Measurements from ENCODE around the gene AQR. TPM values are rescaled to one million over a fixed set of nuclear protein-coding genes. Genes with fewer than 3 reads are reported as not detected.

AQR gene
- total and polyA plus RNA-seq, 2 experiments from 2014 or later = 42.3 to 67.3 TPM

GRCh38 chr15:34993412-34993811 lies 23.9 kb upstream of the AQR start:
- H3K79me2 ChIP-seq (replicated peaks; ENCODE audit: insufficient read depth) = peaks cover under 1% of the 10 kb centered on the region; the same call in 1 of the 2 replicates
- peaks cover 27% of the 10 kb centered on the region for H3K4me1 ChIP-seq (ENCODE audit: insufficient read depth)
- no peak for DNase-seq (ENCODE audit: low spot score)
- H3K9me2 ChIP-seq (ENCODE audit: insufficient read depth) = no peaks in the 10 kb centered on the region
- H3F3A ChIP-seq (replicated peaks; ENCODE audit: low read depth) = 0 out of 2 replicates have a peak, but pooled peaks cover 4% of the 10 kb centered on the region
- TF ChIP-seq NANOG (IDR thresholded peaks at IDR 0.05; ENCODE audit: borderline replicate concordance) (no peak), ZNF331 (CRISPR knock-in tag; IDR thresholded peaks at IDR 0.05; ENCODE audit: low read depth) (no peak)
- TF ChIP-seq, protein P1, sequence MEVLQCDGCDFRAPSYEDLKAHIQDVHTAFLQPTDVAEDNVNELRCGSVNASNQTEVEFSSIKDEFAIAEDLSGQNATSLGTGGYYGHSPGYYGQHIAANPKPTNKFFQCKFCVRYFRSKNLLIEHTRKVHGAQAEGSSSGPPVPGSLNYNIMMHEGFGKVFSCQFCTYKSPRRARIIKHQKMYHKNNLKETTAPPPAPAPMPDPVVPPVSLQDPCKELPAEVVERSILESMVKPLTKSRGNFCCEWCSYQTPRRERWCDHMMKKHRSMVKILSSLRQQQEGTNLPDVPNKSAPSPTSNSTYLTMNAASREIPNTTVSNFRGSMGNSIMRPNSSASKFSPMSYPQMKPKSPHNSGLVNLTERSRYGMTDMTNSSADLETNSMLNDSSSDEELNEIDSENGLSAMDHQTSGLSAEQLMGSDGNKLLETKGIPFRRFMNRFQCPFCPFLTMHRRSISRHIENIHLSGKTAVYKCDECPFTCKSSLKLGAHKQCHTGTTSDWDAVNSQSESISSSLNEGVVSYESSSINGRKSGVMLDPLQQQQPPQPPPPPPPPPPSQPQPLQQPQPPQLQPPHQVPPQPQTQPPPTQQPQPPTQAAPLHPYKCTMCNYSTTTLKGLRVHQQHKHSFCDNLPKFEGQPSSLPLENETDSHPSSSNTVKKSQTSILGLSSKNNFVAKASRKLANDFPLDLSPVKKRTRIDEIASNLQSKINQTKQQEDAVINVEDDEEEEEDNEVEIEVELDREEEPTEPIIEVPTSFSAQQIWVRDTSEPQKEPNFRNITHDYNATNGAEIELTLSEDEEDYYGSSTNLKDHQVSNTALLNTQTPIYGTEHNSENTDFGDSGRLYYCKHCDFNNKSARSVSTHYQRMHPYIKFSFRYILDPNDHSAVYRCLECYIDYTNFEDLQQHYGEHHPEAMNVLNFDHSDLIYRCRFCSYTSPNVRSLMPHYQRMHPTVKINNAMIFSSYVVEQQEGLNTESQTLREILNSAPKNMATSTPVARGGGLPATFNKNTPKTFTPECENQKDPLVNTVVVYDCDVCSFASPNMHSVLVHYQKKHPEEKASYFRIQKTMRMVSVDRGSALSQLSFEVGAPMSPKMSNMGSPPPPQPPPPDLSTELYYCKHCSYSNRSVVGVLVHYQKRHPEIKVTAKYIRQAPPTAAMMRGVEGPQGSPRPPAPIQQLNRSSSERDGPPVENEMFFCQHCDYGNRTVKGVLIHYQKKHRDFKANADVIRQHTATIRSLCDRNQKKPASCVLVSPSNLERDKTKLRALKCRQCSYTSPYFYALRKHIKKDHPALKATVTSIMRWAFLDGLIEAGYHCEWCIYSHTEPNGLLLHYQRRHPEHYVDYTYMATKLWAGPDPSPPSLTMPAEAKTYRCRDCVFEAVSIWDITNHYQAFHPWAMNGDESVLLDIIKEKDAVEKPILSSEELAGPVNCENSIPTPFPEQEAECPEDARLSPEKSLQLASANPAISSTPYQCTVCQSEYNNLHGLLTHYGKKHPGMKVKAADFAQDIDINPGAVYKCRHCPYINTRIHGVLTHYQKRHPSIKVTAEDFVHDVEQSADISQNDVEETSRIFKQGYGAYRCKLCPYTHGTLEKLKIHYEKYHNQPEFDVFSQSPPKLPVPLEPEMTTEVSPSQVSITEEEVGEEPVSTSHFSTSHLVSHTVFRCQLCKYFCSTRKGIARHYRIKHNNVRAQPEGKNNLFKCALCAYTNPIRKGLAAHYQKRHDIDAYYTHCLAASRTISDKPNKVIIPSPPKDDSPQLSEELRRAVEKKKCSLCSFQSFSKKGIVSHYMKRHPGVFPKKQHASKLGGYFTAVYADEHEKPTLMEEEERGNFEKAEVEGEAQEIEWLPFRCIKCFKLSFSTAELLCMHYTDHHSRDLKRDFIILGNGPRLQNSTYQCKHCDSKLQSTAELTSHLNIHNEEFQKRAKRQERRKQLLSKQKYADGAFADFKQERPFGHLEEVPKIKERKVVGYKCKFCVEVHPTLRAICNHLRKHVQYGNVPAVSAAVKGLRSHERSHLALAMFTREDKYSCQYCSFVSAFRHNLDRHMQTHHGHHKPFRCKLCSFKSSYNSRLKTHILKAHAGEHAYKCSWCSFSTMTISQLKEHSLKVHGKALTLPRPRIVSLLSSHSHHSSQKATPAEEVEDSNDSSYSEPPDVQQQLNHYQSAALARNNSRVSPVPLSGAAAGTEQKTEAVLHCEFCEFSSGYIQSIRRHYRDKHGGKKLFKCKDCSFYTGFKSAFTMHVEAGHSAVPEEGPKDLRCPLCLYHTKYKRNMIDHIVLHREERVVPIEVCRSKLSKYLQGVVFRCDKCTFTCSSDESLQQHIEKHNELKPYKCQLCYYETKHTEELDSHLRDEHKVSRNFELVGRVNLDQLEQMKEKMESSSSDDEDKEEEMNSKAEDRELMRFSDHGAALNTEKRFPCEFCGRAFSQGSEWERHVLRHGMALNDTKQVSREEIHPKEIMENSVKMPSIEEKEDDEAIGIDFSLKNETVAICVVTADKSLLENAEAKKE (CRISPR knock-in tag; IDR thresholded peaks at IDR 0.05) = no peak
- Mint-ChIP-seq H3K27me3 (ENCODE audit: insufficient read depth, low read depth, poor library complexity) (peaks cover 7% of the 10 kb centered on the region), H3K9me3 (peaks cover 2% of the 10 kb centered on the region; the same call in 1 of the 3 replicates), H3K36me3 (ENCODE audit: low read depth) (no peaks in the 10 kb centered on the region), H3K4me1 (peaks cover 32% of the 10 kb centered on the region), H3K4me3 (no peak overlapping the region), H3K27ac (no peak overlapping the region)
- ATAC-seq = no peak
- H4K20me1 ChIP-seq (replicated peaks; ENCODE audit: insufficient read depth) = no peaks in the 10 kb centered on the region
- peak overlapping the region; percentile 45; the same call in 1 of the 2 replicates for H2AFZ ChIP-seq
- no peaks in the 10 kb centered on the region for H3K36me3 ChIP-seq (ENCODE audit: insufficient read depth)
- no peaks in the 10 kb centered on the region for H3K27me3 ChIP-seq (ENCODE audit: insufficient read depth)
- no peak overlapping the region for H3K4me2 ChIP-seq
- H3K27ac ChIP-seq (ENCODE audit: low read depth) = no peak overlapping the region; the same call in 1 of the 2 replicates
- H3K4me3 ChIP-seq = no peak overlapping the region

GRCh38 chr15:34988027-34988902 lies 18.7 kb upstream of the AQR start, which contains the start of gene ZNF770:
Gene ZNF770 (minus strand): TSS chr15:34988287. CDS start chr15:34983434, 4,853 bp downstream.
- Mint-ChIP-seq H3K27me3 (ENCODE audit: insufficient read depth, low read depth, poor library complexity) (peaks cover 10% of the 10 kb centered on the region), H3K4me3 (peak within 1 kb of the TSS; percentile 98), H3K9me3 (no peaks in the 10 kb centered on the region), H3K27ac (peak within 1 kb of the TSS; percentile 98), H3K36me3 (ENCODE audit: low read depth) (peaks cover 36% of the 10 kb centered on the region), H3K4me1 (peaks cover 29% of the 10 kb centered on the region)
- peak; percentile 91 for TF ChIP-seq POLR2AphosphoS5 (IDR thresholded peaks at IDR 0.05; ENCODE audit: low read depth)
- TF ChIP-seq, protein P2, sequence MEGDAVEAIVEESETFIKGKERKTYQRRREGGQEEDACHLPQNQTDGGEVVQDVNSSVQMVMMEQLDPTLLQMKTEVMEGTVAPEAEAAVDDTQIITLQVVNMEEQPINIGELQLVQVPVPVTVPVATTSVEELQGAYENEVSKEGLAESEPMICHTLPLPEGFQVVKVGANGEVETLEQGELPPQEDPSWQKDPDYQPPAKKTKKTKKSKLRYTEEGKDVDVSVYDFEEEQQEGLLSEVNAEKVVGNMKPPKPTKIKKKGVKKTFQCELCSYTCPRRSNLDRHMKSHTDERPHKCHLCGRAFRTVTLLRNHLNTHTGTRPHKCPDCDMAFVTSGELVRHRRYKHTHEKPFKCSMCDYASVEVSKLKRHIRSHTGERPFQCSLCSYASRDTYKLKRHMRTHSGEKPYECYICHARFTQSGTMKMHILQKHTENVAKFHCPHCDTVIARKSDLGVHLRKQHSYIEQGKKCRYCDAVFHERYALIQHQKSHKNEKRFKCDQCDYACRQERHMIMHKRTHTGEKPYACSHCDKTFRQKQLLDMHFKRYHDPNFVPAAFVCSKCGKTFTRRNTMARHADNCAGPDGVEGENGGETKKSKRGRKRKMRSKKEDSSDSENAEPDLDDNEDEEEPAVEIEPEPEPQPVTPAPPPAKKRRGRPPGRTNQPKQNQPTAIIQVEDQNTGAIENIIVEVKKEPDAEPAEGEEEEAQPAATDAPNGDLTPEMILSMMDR (conservative IDR thresholded peaks at IDR 0.05; ENCODE audit: low read depth in 2 of 2) = no peak
- no peak for TF ChIP-seq STAT1 (IDR thresholded peaks at IDR 0.05; ENCODE audit: unreplicated experiment)
- TF ChIP-seq CREB1 (CRISPR knock-in tag; IDR thresholded peaks at IDR 0.05; ENCODE audit: low read depth) = 0 out of 2 replicates have a peak, but pooled peaks have one; percentile 61
- H3K9me2 ChIP-seq (ENCODE audit: insufficient read depth) = no peaks in the 10 kb centered on the region
- peak; percentile 93 for ATAC-seq
- H3K4me2 ChIP-seq = peak within 1 kb of the TSS; percentile 87
- peak within 1 kb of the TSS; percentile 100 for H2AFZ ChIP-seq
- DNase-seq (ENCODE audit: low spot score) = peak; percentile 83
- no peaks in the 10 kb centered on the region for H3F3A ChIP-seq (replicated peaks; ENCODE audit: low read depth)
- peak within 1 kb of the TSS; percentile 91 for H3K4me3 ChIP-seq
- H3K4me1 ChIP-seq (ENCODE audit: insufficient read depth) = peaks cover 36% of the 10 kb centered on the region
- H3K79me2 ChIP-seq (replicated peaks; ENCODE audit: insufficient read depth) = peaks cover 52% of the 10 kb centered on the region
- peak within 1 kb of the TSS; percentile 92 for H3K27ac ChIP-seq (ENCODE audit: low read depth)
- H3K27me3 ChIP-seq (ENCODE audit: insufficient read depth) = no peaks in the 10 kb centered on the region
- H4K20me1 ChIP-seq (replicated peaks; ENCODE audit: insufficient read depth) = peaks cover 7% of the 10 kb centered on the region
- H3K36me3 ChIP-seq (ENCODE audit: insufficient read depth) = peaks cover 8% of the 10 kb centered on the region

All from GM23338 (cell line).